Effector CD8-positive, alpha-beta T cell (primary cell): ENCODE data around the gene LHX2.

ENCODE experiments used
- DNase-seq: peaks from one replicate; lab custom pipeline; 2025; lab: John Stamatoyannopoulos, UW

LHX2 gene

GRCh38 chr9:124013309-124014210, 2.0 kb downstream of the LHX2 start:
- DNase-seq = no peak

GRCh38 chr9:124014211-124014955, 2.8 kb downstream of the LHX2 start:
- DNase-seq = no peak

GRCh38 chr9:124014956-124015660, 3.5 kb downstream of the LHX2 start:
- DNase-seq = no peak

- no peak for DNase-seq
Observed at GRCh38 chr9:124015661-124016131, 4.1 kb downstream of the LHX2 start.

GRCh38 chr9:124016175-124017050, 4.8 kb downstream of the LHX2 start:
- no peak for DNase-seq

- no peak for DNase-seq
Observed at GRCh38 chr9:124017051-124017928, 5.7 kb downstream of the LHX2 start.

- DNase-seq = no peak
Observed at GRCh38 chr9:124017929-124018729, 6.6 kb downstream of the LHX2 start.

- DNase-seq = no peak
Observed at GRCh38 chr9:124018730-124019697, 7.4 kb downstream of the LHX2 start.

GRCh38 chr9:124019771-124020519, 8.4 kb downstream of the LHX2 start:
- DNase-seq = no peak

- no peak for DNase-seq
Observed at GRCh38 chr9:124020520-124021384, 9.2 kb downstream of the LHX2 start.

GRCh38 chr9:124021385-124021769, 9.8 kb downstream of the LHX2 start:
- no peak for DNase-seq

GRCh38 chr9:124022201-124023121, 10.9 kb downstream of the LHX2 start:
- no peak for DNase-seq

GRCh38 chr9:124024107-124024506, 12.5 kb downstream of the LHX2 start:
- DNase-seq = no peak

- DNase-seq = no peak
Observed at GRCh38 chr9:124029617-124030016, 18.0 kb downstream of the LHX2 start.

- no peak for DNase-seq
Observed at GRCh38 chr9:124030969-124031451, 19.4 kb downstream of the LHX2 start.
